NCI-H510A (cell line): ENCODE data around the gene EPHA3.

Experiments
- DNase-seq: peaks from one replicate; lab custom pipeline; 2025; lab: John Stamatoyannopoulos, UW

Gene EPHA3

GRCh38 chr3:89227634-89228033 lies 120.2 kb downstream of the EPHA3 start:
- DNase-seq, result no peak

GRCh38 chr3:89232155-89232554 lies 124.7 kb downstream of the EPHA3 start:
- DNase-seq, result no peak

- DNase-seq, result no peak
Observed at GRCh38 chr3:89234620-89235019, 127.2 kb downstream of the EPHA3 start.

- no peak for DNase-seq
Observed at GRCh38 chr3:89238846-89239245, 131.4 kb downstream of the EPHA3 start.

GRCh38 chr3:89239774-89240173 lies 132.4 kb downstream of the EPHA3 start:
- no peak for DNase-seq

- DNase-seq, result no peak
Observed at GRCh38 chr3:89245612-89246011, 138.2 kb downstream of the EPHA3 start.

GRCh38 chr3:89246326-89246725 lies 138.9 kb downstream of the EPHA3 start:
- DNase-seq, result no peak

- no peak for DNase-seq
Observed at GRCh38 chr3:89250742-89251141, 143.3 kb downstream of the EPHA3 start.

- no peak for DNase-seq
Observed at GRCh38 chr3:89252016-89252415, 144.6 kb downstream of the EPHA3 start.

GRCh38 chr3:89252860-89253259 lies 145.4 kb downstream of the EPHA3 start:
- no peak for DNase-seq

- DNase-seq, result no peak
Observed at GRCh38 chr3:89256395-89256794, 149.0 kb downstream of the EPHA3 start.

- no peak for DNase-seq
Observed at GRCh38 chr3:89256882-89257281, 149.5 kb downstream of the EPHA3 start.

- no peak for DNase-seq
Observed at GRCh38 chr3:89260721-89261120, 153.3 kb downstream of the EPHA3 start.

GRCh38 chr3:89261673-89262072 lies 154.3 kb downstream of the EPHA3 start:
- DNase-seq, result no peak

- DNase-seq, result no peak
Observed at GRCh38 chr3:89262309-89262929, 155.0 kb downstream of the EPHA3 start.

- no peak for DNase-seq
Observed at GRCh38 chr3:89264037-89264560, 156.7 kb downstream of the EPHA3 start.

- no peak for DNase-seq
Observed at GRCh38 chr3:89266074-89266473, 158.7 kb downstream of the EPHA3 start.

- no peak for DNase-seq
Observed at GRCh38 chr3:89268059-89268458, 160.6 kb downstream of the EPHA3 start.

GRCh38 chr3:89270201-89270600 lies 162.8 kb downstream of the EPHA3 start:
- DNase-seq, result no peak

GRCh38 chr3:89275001-89275400 lies 167.6 kb downstream of the EPHA3 start:
- no peak for DNase-seq

GRCh38 chr3:89276116-89276515 lies 168.7 kb downstream of the EPHA3 start:
- no peak for DNase-seq

- DNase-seq, result no peak
Observed at GRCh38 chr3:89278302-89279025, 171.0 kb downstream of the EPHA3 start.

- DNase-seq, result no peak
Observed at GRCh38 chr3:89280301-89280700, 172.9 kb downstream of the EPHA3 start.
